RWPE2 (cell line): ENCODE data around the gene EFNA2.

Experiments
- ATAC-seq: fragments of 200-7000 bp; cut with Tn5 transposase; 3 replicates; pipeline ENCODE4 v1.9.1; 2021; ENCODE audit warnings: low read depth
- DNase-seq: peaks from one replicate; pipeline ENCODE4 v3.0.0-alpha.2; 2020; ENCODE audit warnings: low spot score
- H3K27ac ChIP-seq: fragments of 450-650 bp; 2 replicates; pipeline ENCODE4 v1.5.1; 2017; ENCODE audit warnings: mild to moderate bottlenecking; ENCODE audit not compliant: poor library complexity, severe bottlenecking
- H3K27me3 ChIP-seq: fragments of 250-450 bp; sonication (Bioruptor Pico); 2 replicates; pipeline ENCODE4 v1.5.1; 2021; ENCODE audit warnings: mild to moderate bottlenecking, moderate library complexity; ENCODE audit not compliant: insufficient read depth, poor library complexity, severe bottlenecking
- H3K36me3 ChIP-seq: fragments of 250-450 bp; sonication (Bioruptor Pico); 2 replicates; pipeline ENCODE4 v1.5.1; 2020; ENCODE audit warnings: low read depth, mild to moderate bottlenecking, moderate library complexity
- H3K4me1 ChIP-seq: fragments of 250-450 bp; sonication (Bioruptor Pico); 2 replicates; pipeline ENCODE4 v1.5.1; 2021; ENCODE audit warnings: mild to moderate bottlenecking, moderate library complexity; ENCODE audit not compliant: insufficient read depth, poor library complexity, severe bottlenecking
- H3K4me3 ChIP-seq: fragments of 250-450 bp; sonication (Bioruptor Pico); 2 replicates; pipeline ENCODE4 v1.5.1; 2021; ENCODE audit warnings: mild to moderate bottlenecking, moderate library complexity; ENCODE audit not compliant: severe bottlenecking
- H3K9me3 ChIP-seq: fragments of 250-450 bp; sonication (Bioruptor Pico); 2 replicates; pipeline ENCODE4 v1.5.1; 2021; ENCODE audit warnings: mild to moderate bottlenecking, moderate library complexity; ENCODE audit not compliant: severe bottlenecking
- CTCF ChIP-seq: fragments of 450-650 bp; IDR thresholded peaks from one replicate; pipeline ENCODE4 v1.5.1; 2017; ENCODE audit warnings: mild to moderate bottlenecking, moderate library complexity; ENCODE audit not compliant: poor library complexity, severe bottlenecking

Gene EFNA2

GRCh38 chr19:1258707-1259205, 26.9 kb upstream of the EFNA2 start:
- Histone ChIP-seq H3K4me3 (no peak overlapping the region), H3K27ac (peak overlapping the region; percentile 97), H3K36me3 (peaks cover 46% of the 10 kb centered on the region), H3K9me3 (no peaks in the 10 kb centered on the region), H3K27me3 (no peaks in the 10 kb centered on the region), H3K4me1 (peaks cover 38% of the 10 kb centered on the region)
- no peak for TF ChIP-seq CTCF
- no peak for ATAC-seq
- no peak for DNase-seq

- Histone ChIP-seq H3K9me3 (no peaks in the 10 kb centered on the region), H3K4me1 (peaks cover 34% of the 10 kb centered on the region), H3K27me3 (no peaks in the 10 kb centered on the region), H3K36me3 (peaks cover 40% of the 10 kb centered on the region), H3K4me3 (no peak overlapping the region), H3K27ac (peak overlapping the region; percentile 97)
- DNase-seq (no peak), ATAC-seq (peak; percentile 37)
- no peak for TF ChIP-seq CTCF
Observed at GRCh38 chr19:1259206-1259875, 26.3 kb upstream of the EFNA2 start.

- ATAC-seq = peak; percentile 13
- no peak overlapping the region for H3K4me3 ChIP-seq
- DNase-seq = no peak
- peak overlapping the region; percentile 97 for H3K27ac ChIP-seq
- peaks cover 32% of the 10 kb centered on the region for H3K36me3 ChIP-seq
- no peak for TF ChIP-seq CTCF
- H3K27me3 ChIP-seq = no peaks in the 10 kb centered on the region
- peaks cover 31% of the 10 kb centered on the region for H3K4me1 ChIP-seq
- no peaks in the 10 kb centered on the region for H3K9me3 ChIP-seq
Observed at GRCh38 chr19:1259876-1260748, 25.6 kb upstream of the EFNA2 start.

GRCh38 chr19:1260749-1261537, 24.7 kb upstream of the EFNA2 start:
- no peak for TF ChIP-seq CTCF
- peak; percentile 92 for DNase-seq
- peaks cover 24% of the 10 kb centered on the region for H3K36me3 ChIP-seq
- peak overlapping the region; percentile 68 for H3K4me3 ChIP-seq
- H3K27ac ChIP-seq = peak overlapping the region; percentile 97
- no peaks in the 10 kb centered on the region for H3K27me3 ChIP-seq
- ATAC-seq = peak; percentile 48
- peaks cover 34% of the 10 kb centered on the region for H3K4me1 ChIP-seq
- no peaks in the 10 kb centered on the region for H3K9me3 ChIP-seq
